Ovary (tissue), 9 donors: ENCODE results near the gene ARHGEF12. TPM values are rescaled to one million over a fixed set of nuclear protein-coding genes. Genes with fewer than 3 reads are reported as not detected.

ENCODE experiments used
- DNase-seq, 5 donors: peaks; one replicate each; pipeline ENCODE4 v3.0.0-alpha.2; 2019 to 2020
- H3K27ac ChIP-seq, 2 donors: fragments of 200-600 bp; one replicate each; pipeline versions ENCODE4 v1.5.1 to v1.8.0; 2019 to 2022
- H3K27me3 ChIP-seq: fragments of 200-600 bp; one replicate; pipeline ENCODE4 v1.8.0; 2022
- H3K36me3 ChIP-seq: fragments of 200-600 bp; sonication (generic); one replicate; pipeline ENCODE4 v1.5.1; 2019
- H3K4me1 ChIP-seq: one replicate; pipeline ENCODE4 v1.8.1; 2013; ENCODE audit warnings: mild to moderate bottlenecking, moderate library complexity; ENCODE audit not compliant: insufficient read depth
- H3K4me3 ChIP-seq: fragments of 200-600 bp; sonication (generic); one replicate; pipeline ENCODE4 v1.5.1; 2017
- H3K9me3 ChIP-seq, 2 donors: fragments of 200-600 bp in 1 of 2; sonication (generic) in 1 of 2; one replicate each; pipeline versions ENCODE4 v1.5.1 to v1.8.1; 2013 to 2019; ENCODE audit warnings: mild to moderate bottlenecking in 1 of 2, moderate library complexity in 1 of 2
- CTCF ChIP-seq, 3 donors: fragments of 450-650 bp in 2 of 3; fragments of 200-600 bp in 1 of 3; IDR thresholded peaks; one replicate each; pipeline versions ENCODE4 v1.5.1 to v1.8.0; 2016 to 2022; ENCODE audit warnings: antibody characterized with exemption in 3 of 3, mild to moderate bottlenecking in 1 of 3
- EP300 ChIP-seq: sonication (generic); formaldehyde crosslinking; IDR thresholded peaks from one replicate; pipeline ENCODE4 v1.6.1; 2017; ENCODE audit warnings: antibody characterized with exemption
- POLR2A ChIP-seq: fragments of 450-650 bp; IDR thresholded peaks from one replicate; pipeline ENCODE4 v1.6.1; 2017; ENCODE audit warnings: antibody characterized with exemption, mild to moderate bottlenecking, moderate library complexity
- WGBS, 3 donors: extraction: QIAGEN DNeasy Blood & Tissue Kit in 1 of 3; methylation state at CpG; one replicate each; pipeline versions ENCODE4 v1.1.5 to v1.1.7; 2013 to 2017; 5-methylcytosine and 5-hydroxymethylcytosine counted together
- intact Hi-C, 4 donors: fragments of 100-400 bp; cut with DNase I; formaldehyde crosslinking; loops; one replicate each; pipeline versions ENCODE4 v1.11.0 to v1.15.1; 2022 to 2023
- polyA plus RNA-seq, 2 donors: library from polyadenylated mRNA; stranded (reverse); fragments of 200-250 nt in 1 of 2; fragments of 350-450 nt in 1 of 2; fragmentation: Illumina TruSeq in 1 of 2; extraction: RNeasy Lipid Tissue Mini Kit (QIAGEN cat#74804) in 1 of 2; gene quantifications; one replicate each; pipeline ENCODE4 v1.2.3, GENCODE V29; 2013 to 2014
- total RNA-seq, 7 donors: library from RNA; depleted of rRNA in 2 of 7; stranded (reverse); fragments of >200 nt in 2 of 7; fragmentation: NEBNext Ultra II Directional in 3 of 7; extraction: Animal tissue kit (Norgen Biotek cat#: 25700) in 3 of 7; gene quantifications; one replicate each; pipeline versions ENCODE4 v1.1.0 to v1.2.4, GENCODE V29; 2016 to 2023
- donor health status: DM: no; HTN: no; CAD: no; lungs with moderate emphysema.
- donor health status: DM: no; HTN: no; CAD: no.
- donor health status: Bipolar disorder and iron deficiency.
- donor health status: DM: yes; HTN: yes; CAD: no.
- donor health status: DM: no; HTN: no; CAD: no.
- donor health status: DM: yes; HTN: yes; CAD: no.

The ARHGEF12 gene
- total and polyA plus RNA-seq, 9 donors: 22.1 to 92.9 (median 69.3) TPM

DNA sequence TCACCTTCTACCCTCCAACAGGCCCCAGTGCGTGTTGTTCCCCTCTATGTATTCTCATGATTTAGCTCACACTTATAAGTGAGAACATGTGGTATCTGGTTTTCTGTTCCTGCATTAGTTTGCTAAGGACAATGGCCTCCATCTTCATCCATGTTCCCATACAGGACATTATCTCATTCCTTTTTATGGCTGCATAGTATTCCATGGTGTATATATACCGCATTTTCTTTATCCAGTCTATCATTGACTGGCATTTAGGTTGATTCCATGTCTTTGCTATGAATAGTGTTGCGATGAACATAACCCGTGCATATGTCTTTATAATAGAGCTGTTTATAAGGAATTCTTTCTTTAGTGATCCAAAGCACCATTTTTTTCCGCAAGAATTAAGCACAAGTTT, 39.7 kb upstream of the ARHGEF12 start:
- Histone ChIP-seq H3K27me3 (no peaks in the 10 kb centered on the region), H3K4me3 (no peak overlapping the region), H3K4me1 (no peaks in the 10 kb centered on the region), H3K9me3 (no peaks in the 10 kb centered on the region), H3K36me3 (no peaks in the 10 kb centered on the region), H3K27ac (no peak overlapping the region)
- intact Hi-C loops: loop anchor here in 3 of 4 donors (5.0 to 10.0 kb wide), 3 partner anchors 52 to 64 kb away; partner anchors contain the start of gene POU2F3 (in 2 of the 3)
- WGBS, 3 donors: 91 to 96% (median 91%) methylated on average over 5 of the region's 5 CpGs
- DNase-seq: no peak
- TF ChIP-seq CTCF (IDR thresholded peaks at IDR 0.05) (no peak), EP300 (no peak), POLR2A (no peak)

DNA sequence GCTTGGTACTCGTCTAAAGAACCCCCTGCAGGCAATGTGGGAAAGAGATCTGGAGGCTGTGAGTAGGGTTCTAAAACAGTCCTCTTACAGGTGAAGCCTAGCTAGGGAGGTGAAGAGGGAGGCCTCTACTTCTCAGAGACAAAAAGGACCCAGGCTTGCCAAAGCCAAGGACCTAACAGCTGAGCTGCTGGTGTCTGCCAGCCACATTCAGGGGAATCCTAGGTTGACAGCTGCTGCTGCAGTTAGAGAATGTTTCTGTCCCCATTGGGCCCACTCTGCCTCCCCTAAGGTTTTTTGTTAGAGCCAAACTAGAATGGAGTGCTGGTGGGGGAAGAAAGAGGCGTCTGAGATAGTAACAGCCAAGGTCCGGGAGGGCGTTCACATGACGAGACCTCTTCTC, 37.8 kb upstream of the ARHGEF12 start:
- Histone ChIP-seq H3K36me3 (no peaks in the 10 kb centered on the region), H3K4me3 (no peak overlapping the region), H3K9me3 (no peaks in the 10 kb centered on the region), H3K27me3 (no peaks in the 10 kb centered on the region), H3K4me1 (no peaks in the 10 kb centered on the region), H3K27ac (no peak overlapping the region)
- WGBS, 3 donors: 90 to 94% (median 92%) methylated on average over 5 of the region's 5 CpGs
- intact Hi-C loops: loop anchor here in 3 of 4 donors (5.0 to 10.0 kb wide), 3 partner anchors 54 to 66 kb away; partner anchors contain the start of gene POU2F3 (in 2 of the 3)
- no peak for DNase-seq
- TF ChIP-seq CTCF (IDR thresholded peaks at IDR 0.05) (no peak), POLR2A (no peak), EP300 (no peak)

GRCh38 chr11:120302001-120302805, 34.0 kb upstream of the ARHGEF12 start:
- Histone ChIP-seq H3K9me3 (no peaks in the 10 kb centered on the region), H3K27ac (no peak overlapping the region), H3K27me3 (no peaks in the 10 kb centered on the region), H3K4me3 (no peak overlapping the region), H3K4me1 (no peaks in the 10 kb centered on the region), H3K36me3 (no peaks in the 10 kb centered on the region)
- intact Hi-C loops: loop anchor here in 2 of 4 donors (5.0 kb wide), 1 partner anchor 130 kb away; no protein-coding TSS in a partner anchor
- no peak for DNase-seq
- 64 to 65% (median 65%) methylated on average over 6 of the region's 6 CpGs for WGBS, 3 donors
- TF ChIP-seq POLR2A (no peak), CTCF (IDR thresholded peaks at IDR 0.05) (no peak), EP300 (no peak)

DNA sequence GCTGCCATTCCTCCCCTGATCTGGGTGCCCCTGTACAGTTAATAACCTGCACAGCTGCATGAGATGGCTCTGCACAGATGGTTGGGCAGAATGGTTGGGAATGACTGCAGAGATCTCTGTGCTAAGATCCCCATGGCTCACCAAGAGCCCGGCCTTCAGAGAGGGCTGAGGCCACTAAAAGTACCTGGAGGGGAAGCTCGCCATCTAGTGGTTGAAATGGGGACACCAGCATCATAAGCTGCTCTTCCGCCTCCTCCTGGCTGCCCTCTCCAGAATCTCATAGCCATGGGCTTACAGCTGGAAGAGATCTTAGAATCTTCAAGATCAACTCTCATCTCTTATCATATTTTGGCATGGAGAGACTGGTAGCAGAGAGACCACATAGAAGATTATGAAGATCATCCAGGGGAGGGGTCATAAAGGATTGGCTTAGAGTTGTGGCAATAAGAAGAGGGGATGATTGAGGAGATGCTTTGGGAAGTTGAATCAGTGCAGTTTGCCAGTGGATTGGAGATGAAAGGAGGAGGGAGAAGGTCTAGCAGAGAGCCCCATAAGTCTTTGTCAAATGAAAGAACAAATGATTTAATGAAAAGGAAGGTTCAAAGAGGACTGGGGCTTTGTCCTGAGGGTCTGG, 33.1 kb upstream of the ARHGEF12 start:
- TF ChIP-seq CTCF (IDR thresholded peaks at IDR 0.05) (peak; percentile 18 to 57 (median 44)), POLR2A (no peak), EP300 (no peak)
- peak in 4 of 5 donors; percentile 34 to 72 (median 54) for DNase-seq
- Histone ChIP-seq H3K9me3 (no peaks in the 10 kb centered on the region), H3K36me3 (no peaks in the 10 kb centered on the region), H3K27ac (no peak overlapping the region), H3K4me3 (no peak overlapping the region), H3K27me3 (no peaks in the 10 kb centered on the region), H3K4me1 (no peaks in the 10 kb centered on the region)
- intact Hi-C loops: loop anchor here in 2 of 4 donors (5.0 kb wide), 1 partner anchor 131 kb away; no protein-coding TSS in a partner anchor
- WGBS, 3 donors: 10 to 18% (median 13%) methylated on average over 3 of the region's 3 CpGs
